ENCODE measurements around the gene CNDP1.
"Not testable (repeated sequence)": the region's sequence is repeated elsewhere in the genome, so short reads cannot be mapped to it uniquely, and the experiment has no call there.

CNDP1 gene

GRCh38 chr18:74549591-74550104 is 15.3 kb downstream of the CNDP1 start:
- DNase-seq: no peak

- no peak for DNase-seq
Observed at GRCh38 chr18:74550886-74551285, 16.6 kb downstream of the CNDP1 start.

GRCh38 chr18:74551452-74551851 is 17.2 kb downstream of the CNDP1 start:
- DNase-seq: no peak

GRCh38 chr18:74551936-74552555 is 17.7 kb downstream of the CNDP1 start:
- peak; percentile 88 for DNase-seq

GRCh38 chr18:74556126-74556525 is 21.8 kb downstream of the CNDP1 start:
- DNase-seq: no peak

GRCh38 chr18:74558096-74558495 is 23.8 kb downstream of the CNDP1 start:
- no peak for DNase-seq

- no peak for DNase-seq
Observed at GRCh38 chr18:74562131-74562730, 27.9 kb downstream of the CNDP1 start.

GRCh38 chr18:74562775-74563174 is 28.5 kb downstream of the CNDP1 start:
- DNase-seq: no peak

GRCh38 chr18:74563999-74564398 is 29.7 kb downstream of the CNDP1 start:
- DNase-seq: no peak

GRCh38 chr18:74565164-74565563 is 30.9 kb downstream of the CNDP1 start:
- DNase-seq: not testable (repeated sequence)

GRCh38 chr18:74565993-74566392 is 31.7 kb downstream of the CNDP1 start:
- not testable (repeated sequence) for DNase-seq

- DNase-seq: no peak
Observed at GRCh38 chr18:74567822-74568221, 33.5 kb downstream of the CNDP1 start.

- no peak for DNase-seq
Observed at GRCh38 chr18:74569401-74569800, 35.1 kb downstream of the CNDP1 start.

GRCh38 chr18:74570266-74570665 is 36.0 kb downstream of the CNDP1 start:
- no peak for DNase-seq

GRCh38 chr18:74571895-74572680 is 37.8 kb downstream of the CNDP1 start:
- DNase-seq: no peak

- DNase-seq: no peak
Observed at GRCh38 chr18:74573053-74573452, 38.8 kb downstream of the CNDP1 start.

GRCh38 chr18:74574916-74575315 is 40.6 kb downstream of the CNDP1 start:
- DNase-seq: no peak

GRCh38 chr18:74577019-74577418 is 42.7 kb downstream of the CNDP1 start:
- DNase-seq: no peak

GRCh38 chr18:74579496-74580065 is 45.3 kb downstream of the CNDP1 start:
- DNase-seq: no peak

GRCh38 chr18:74582642-74583041 is 48.3 kb downstream of the CNDP1 start:
- DNase-seq: no peak

- no peak for DNase-seq
Observed at GRCh38 chr18:74587441-74587840, 53.1 kb downstream of the CNDP1 start.

GRCh38 chr18:74589021-74589420 is 54.7 kb downstream of the CNDP1 start:
- DNase-seq: no peak

GRCh38 chr18:74589811-74590210 is 55.5 kb downstream of the CNDP1 start:
- no peak for DNase-seq

GRCh38 chr18:74590671-74591070 is 56.4 kb downstream of the CNDP1 start:
- DNase-seq: no peak

Measured in activated effector memory CD4-positive, alpha-beta T cell treated with anti-CD3 and anti-CD28 coated beads, Interleukin-2, amount 50 U/mL, for 16 hours (primary cell).